HepG2 (cell line): ENCODE measurements around the gene PDXDC1. TPM values are rescaled to one million over a fixed set of nuclear protein-coding genes. Genes with fewer than 3 reads are reported as not detected.

ENCODE experiments used
- CHCHD3 ChIP-seq: sonication (generic); formaldehyde crosslinking; IDR thresholded peaks from 2 replicates; pipeline ENCODE4 v1.8.0; 2022; ENCODE audit warnings: mild to moderate bottlenecking, missing genetic modification reagents, moderate library complexity
- DR1 ChIP-seq: sonication (generic); formaldehyde crosslinking; IDR thresholded peaks from 2 replicates; pipeline ENCODE4 v1.8.0; 2021; ENCODE audit warnings: mild to moderate bottlenecking, missing genetic modification reagents, inconsistent platforms
- E2F5 ChIP-seq: sonication (generic); formaldehyde crosslinking; conservative IDR thresholded peaks from 2 replicates; pipeline ENCODE4 v1.4.0; 2020; ENCODE audit warnings: missing genetic modification reagents
- FOXM1 ChIP-seq: sonication (generic); formaldehyde crosslinking; IDR thresholded peaks from 2 replicates; pipeline ENCODE4 v1.5.0; 2020; ENCODE audit warnings: missing genetic modification reagents
- HOXA9 ChIP-seq: sonication (generic); formaldehyde crosslinking; IDR thresholded peaks from 2 replicates; pipeline ENCODE4 v1.8.1; 2022; ENCODE audit warnings: missing genetic modification reagents, mild to moderate bottlenecking, moderate library complexity, borderline replicate concordance
- MLX ChIP-seq: IDR thresholded peaks from 2 replicates; pipeline ENCODE4 v1.6.1; 2016
- PRDM10 ChIP-seq: sonication (generic); formaldehyde crosslinking; IDR thresholded peaks from 2 replicates; pipeline ENCODE4 v1.4.0; 2020; ENCODE audit warnings: low read depth, missing genetic modification reagents
- RBM39 ChIP-seq: fragments of 200-400 bp; formaldehyde crosslinking; IDR thresholded peaks from one replicate; pipeline ENCODE4 v1.6.1; 2018; ENCODE audit warnings: antibody characterized with exemption, mild to moderate bottlenecking, low read depth, low read length; ENCODE audit not compliant: poor library complexity, severe bottlenecking
- REPIN1 ChIP-seq: sonication (generic); formaldehyde crosslinking; IDR thresholded peaks from 2 replicates; pipeline ENCODE4 v1.8.0; 2022; ENCODE audit warnings: missing genetic modification reagents, low read depth, mild to moderate bottlenecking, borderline replicate concordance
- SALL1 ChIP-seq: sonication (generic); formaldehyde crosslinking; IDR thresholded peaks from 2 replicates; pipeline ENCODE4 v1.8.0; 2022; ENCODE audit warnings: mild to moderate bottlenecking, missing genetic modification reagents
- SRY ChIP-seq: sonication (generic); formaldehyde crosslinking; IDR thresholded peaks from 2 replicates; pipeline ENCODE4 v1.8.0; 2022; ENCODE audit warnings: mild to moderate bottlenecking, missing genetic modification reagents
- ZNF20 ChIP-seq: sonication (generic); formaldehyde crosslinking; IDR thresholded peaks from 2 replicates; pipeline ENCODE4 v1.4.0; 2020; ENCODE audit warnings: mild to moderate bottlenecking, moderate library complexity, missing genetic modification reagents
- ZNF441 ChIP-seq: sonication (generic); formaldehyde crosslinking; IDR thresholded peaks from 2 replicates; pipeline ENCODE4 v1.7.0; 2021; ENCODE audit warnings: missing genetic modification reagents, borderline replicate concordance
- ZNF558 ChIP-seq: sonication (generic); formaldehyde crosslinking; IDR thresholded peaks from 2 replicates; pipeline ENCODE4 v1.9.0; 2022; ENCODE audit warnings: mild to moderate bottlenecking, missing genetic modification reagents, borderline replicate concordance
- ZNF614 ChIP-seq: IDR thresholded peaks from 2 replicates; pipeline ENCODE4 v1.6.1; 2018; ENCODE audit warnings: missing biosample characterization, missing genetic modification reagents, inconsistent platforms, borderline replicate concordance
- ZZZ3 ChIP-seq: sonication (generic); formaldehyde crosslinking; IDR thresholded peaks from 2 replicates; pipeline ENCODE4 v1.4.0; 2020; ENCODE audit warnings: missing genetic modification reagents, mild to moderate bottlenecking, borderline replicate concordance
- polyA plus RNA-seq, 8 experiments: library from polyadenylated mRNA; depleted of rRNA in 3 of 8; stranded (reverse) in 7 of 8; unstranded in 1 of 8; fragments of >200 nt; fragmentation: Illumina TruSeq in 4 of 8; extraction: Trizol in 4 of 8; gene quantifications; 2 replicates each; pipeline versions ENCODE4 v1.2.1 to v1.2.3, GENCODE V29; 2011 to 2016; ENCODE audit warnings: low read depth in 4 of 8, missing spikeins in 1 of 8, mixed read lengths in 1 of 8; ENCODE audit not compliant: insufficient read depth in 1 of 8
- total RNA-seq, 5 experiments: library from RNA; depleted of rRNA; stranded (reverse); fragments of >200 nt; fragmentation: Illumina TruSeq; extraction: Trizol; gene quantifications; 2 replicates each; pipeline ENCODE4 v1.2.3, GENCODE V29; 2016; ENCODE audit warnings: low read depth in 1 of 5
- TF ChIP-seq, protein P1 (sequence below): sonication (generic); formaldehyde crosslinking; IDR thresholded peaks from 2 replicates; pipeline ENCODE4 v1.4.0; 2020; ENCODE audit warnings: missing genetic modification reagents

Gene PDXDC1
- total and polyA plus RNA-seq, 2 of the 13 experiments (the other 11 are each of a cell fraction or from before 2014, with no cell fraction given): 133 to 169 TPM

DNA sequence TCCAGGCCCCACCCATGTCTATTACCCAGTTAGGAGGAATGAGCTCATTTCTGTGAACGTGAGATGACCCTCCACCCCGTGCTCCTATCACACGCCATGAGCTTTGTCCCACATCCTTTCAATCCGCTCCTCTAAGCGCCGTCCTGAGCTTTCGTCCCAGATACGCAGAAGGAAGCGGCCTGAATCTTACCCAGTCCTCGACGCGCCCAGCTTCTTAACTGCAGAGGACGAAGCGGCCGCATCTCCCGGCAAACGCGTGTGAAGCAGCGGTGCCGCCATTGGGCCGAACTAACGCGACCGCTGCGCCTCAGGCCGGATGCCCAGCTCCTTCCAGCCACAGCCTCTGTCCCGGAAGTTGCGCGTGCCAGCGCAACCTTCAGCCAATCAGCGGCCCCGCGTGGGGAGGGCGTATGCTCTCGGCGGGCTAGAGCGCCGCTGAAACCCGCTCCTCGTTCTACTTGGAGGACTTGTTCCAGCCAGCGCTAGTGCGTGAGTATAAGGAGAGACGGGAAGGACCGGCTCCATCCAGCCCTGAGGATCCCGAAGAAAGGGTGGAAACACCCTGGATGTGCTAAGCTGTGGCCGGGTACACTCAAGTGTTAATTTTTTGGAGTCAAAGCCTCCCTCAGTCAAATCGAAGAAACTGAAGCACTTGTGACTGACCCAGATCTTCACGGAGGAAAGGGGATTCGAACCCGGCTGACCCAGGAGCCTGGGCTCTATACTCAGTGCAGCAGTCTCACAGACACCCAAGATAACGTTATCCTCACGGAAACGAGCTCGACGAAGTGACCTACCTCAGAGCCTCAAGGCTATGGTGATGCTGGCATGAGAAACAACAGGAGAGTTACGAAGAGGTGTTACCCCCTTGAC is 119.4 kb downstream of the PDXDC1 start, which contains the start of gene RRN3 (continued):
- TF ChIP-seq PRDM10 (peak; percentile 82; the same call in 1 of the 2 replicates), ZZZ3 (peak; percentile 99), FOXM1 (CRISPR knock-in tag) (peak; percentile 20; the same call in 1 of the 2 replicates), SALL1 (CRISPR knock-in tag) (peak; percentile 97), CHCHD3 (peak; percentile 94; the same call in 1 of the 2 replicates), E2F5 (peak; percentile 67; the same call in 1 of the 2 replicates), REPIN1 (CRISPR knock-in tag) (peak; percentile 98), ZNF614 (CRISPR knock-in tag) (peak; percentile 64), HOXA9 (peak; percentile 64), MLX (CRISPR knock-in tag) (peak; percentile 82), ZNF558 (CRISPR knock-in tag) (peak; percentile 90; the same call in 1 of the 2 replicates), RBM39 (peak; percentile 91), ZNF20 (peak; percentile 87; the same call in 1 of the 2 replicates), ZNF441 (CRISPR knock-in tag) (peak; percentile 85), SRY (CRISPR knock-in tag) (peak; percentile 81; the same call in 1 of the 2 replicates), DR1 (CRISPR knock-in tag) (peak; percentile 95)
- TF ChIP-seq, protein P1, sequence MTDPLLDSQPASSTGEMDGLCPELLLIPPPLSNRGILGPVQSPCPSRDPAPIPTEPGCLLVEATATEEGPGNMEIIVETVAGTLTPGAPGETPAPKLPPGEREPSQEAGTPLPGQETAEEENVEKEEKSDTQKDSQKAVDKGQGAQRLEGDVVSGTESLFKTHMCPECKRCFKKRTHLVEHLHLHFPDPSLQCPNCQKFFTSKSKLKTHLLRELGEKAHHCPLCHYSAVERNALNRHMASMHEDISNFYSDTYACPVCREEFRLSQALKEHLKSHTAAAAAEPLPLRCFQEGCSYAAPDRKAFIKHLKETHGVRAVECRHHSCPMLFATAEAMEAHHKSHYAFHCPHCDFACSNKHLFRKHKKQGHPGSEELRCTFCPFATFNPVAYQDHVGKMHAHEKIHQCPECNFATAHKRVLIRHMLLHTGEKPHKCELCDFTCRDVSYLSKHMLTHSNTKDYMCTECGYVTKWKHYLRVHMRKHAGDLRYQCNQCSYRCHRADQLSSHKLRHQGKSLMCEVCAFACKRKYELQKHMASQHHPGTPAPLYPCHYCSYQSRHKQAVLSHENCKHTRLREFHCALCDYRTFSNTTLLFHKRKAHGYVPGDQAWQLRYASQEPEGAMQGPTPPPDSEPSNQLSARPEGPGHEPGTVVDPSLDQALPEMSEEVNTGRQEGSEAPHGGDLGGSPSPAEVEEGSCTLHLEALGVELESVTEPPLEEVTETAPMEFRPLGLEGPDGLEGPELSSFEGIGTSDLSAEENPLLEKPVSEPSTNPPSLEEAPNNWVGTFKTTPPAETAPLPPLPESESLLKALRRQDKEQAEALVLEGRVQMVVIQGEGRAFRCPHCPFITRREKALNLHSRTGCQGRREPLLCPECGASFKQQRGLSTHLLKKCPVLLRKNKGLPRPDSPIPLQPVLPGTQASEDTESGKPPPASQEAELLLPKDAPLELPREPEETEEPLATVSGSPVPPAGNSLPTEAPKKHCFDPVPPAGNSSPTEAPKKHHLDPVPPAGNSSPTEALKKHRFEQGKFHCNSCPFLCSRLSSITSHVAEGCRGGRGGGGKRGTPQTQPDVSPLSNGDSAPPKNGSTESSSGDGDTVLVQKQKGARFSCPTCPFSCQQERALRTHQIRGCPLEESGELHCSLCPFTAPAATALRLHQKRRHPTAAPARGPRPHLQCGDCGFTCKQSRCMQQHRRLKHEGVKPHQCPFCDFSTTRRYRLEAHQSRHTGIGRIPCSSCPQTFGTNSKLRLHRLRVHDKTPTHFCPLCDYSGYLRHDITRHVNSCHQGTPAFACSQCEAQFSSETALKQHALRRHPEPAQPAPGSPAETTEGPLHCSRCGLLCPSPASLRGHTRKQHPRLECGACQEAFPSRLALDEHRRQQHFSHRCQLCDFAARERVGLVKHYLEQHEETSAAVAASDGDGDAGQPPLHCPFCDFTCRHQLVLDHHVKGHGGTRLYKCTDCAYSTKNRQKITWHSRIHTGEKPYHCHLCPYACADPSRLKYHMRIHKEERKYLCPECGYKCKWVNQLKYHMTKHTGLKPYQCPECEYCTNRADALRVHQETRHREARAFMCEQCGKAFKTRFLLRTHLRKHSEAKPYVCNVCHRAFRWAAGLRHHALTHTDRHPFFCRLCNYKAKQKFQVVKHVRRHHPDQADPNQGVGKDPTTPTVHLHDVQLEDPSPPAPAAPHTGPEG (CRISPR knock-in tag): peak; percentile 16
